Calu3 (cell line): ENCODE data around the gene MTMR1. TPM values are rescaled to one million over a fixed set of nuclear protein-coding genes. Genes with fewer than 3 reads are reported as not detected.

Experiments
- Bru-seq: library from RNA; stranded (reverse); fragments of 400-500 nt; gene quantifications from one replicate; lab custom pipeline; 2021; lab: Mats Ljungman, UMichigan
- BruChase-seq, 2 experiments: library from RNA; stranded (reverse); fragments of 400-500 nt; gene quantifications; one replicate each; lab custom pipeline; 2021; lab: Mats Ljungman, UMichigan
- BruUV-seq: library from RNA; stranded (reverse); fragments of 400-500 nt; replicated peaks from 2 replicates; lab custom pipeline; 2021; lab: Mats Ljungman, UMichigan
- CTCF ChIA-PET: fragments of 300-600 bp; sonication (Branson Sonifier 250); formaldehyde crosslinking; loops from one replicate; lab custom pipeline; 2022; ENCODE audit warnings: antibody characterized with exemption; lab: Charles Lee
- DNase-seq: peaks from one replicate; pipeline ENCODE4 v3.0.0; 2022
- H3K27ac Mint-ChIP-seq: one replicate; pipeline ENCODE4 v1.8.0; 2022; ENCODE audit warnings: mixed read lengths; ENCODE audit not compliant: unreplicated experiment
- H3K27me3 Mint-ChIP-seq: one replicate; pipeline ENCODE4 v1.8.0; 2022; ENCODE audit warnings: mixed read lengths; ENCODE audit not compliant: unreplicated experiment
- H3K36me3 Mint-ChIP-seq: one replicate; pipeline ENCODE4 v1.8.0; 2022; ENCODE audit warnings: mild to moderate bottlenecking, moderate library complexity, mixed read lengths; ENCODE audit not compliant: insufficient read depth, unreplicated experiment
- H3K4me1 Mint-ChIP-seq: one replicate; pipeline ENCODE4 v1.8.0; 2022; ENCODE audit warnings: mild to moderate bottlenecking, low read depth, mixed read lengths; ENCODE audit not compliant: unreplicated experiment
- H3K4me3 Mint-ChIP-seq: one replicate; pipeline ENCODE4 v1.8.0; 2022; ENCODE audit warnings: mild to moderate bottlenecking, low read depth, moderate library complexity, mixed read lengths; ENCODE audit not compliant: unreplicated experiment
- H3K9me3 Mint-ChIP-seq: one replicate; pipeline ENCODE4 v1.8.0; 2022; ENCODE audit warnings: low read depth, mixed read lengths; ENCODE audit not compliant: unreplicated experiment
- intact Hi-C: fragments of 100-400 bp; cut with micrococcal nuclease; formaldehyde crosslinking; loops from one replicate; pipeline ENCODE4 v1.10.0; 2022; ENCODE audit not compliant: unreplicated experiment
- long read RNA-seq: library from polyadenylated mRNA; stranded (forward); transcript quantifications from one replicate; pipeline ENCODE4 v2.0.0, GENCODE V29; 2022
- total RNA-seq: library from RNA; stranded (reverse); gene quantifications from 2 replicates; pipeline ENCODE4 v1.2.3, GENCODE V29; 2022
- TF ChIP-seq, protein P1 (sequence below): fragments of 200-600 bp; IDR thresholded peaks from one replicate; pipeline ENCODE4 v1.8.0; 2022; ENCODE audit warnings: antibody characterized with exemption; ENCODE audit not compliant: unreplicated experiment

Gene MTMR1
- total RNA-seq (40.0 and 49.1 TPM in 2 replicates), Bru-seq, nascent RNA (percentile 86 among the genes with signal in this experiment), BruChase-seq, experiment 1, labeled RNA remaining after a 6-hour chase (percentile 80 among the genes with signal in this experiment), BruChase-seq, experiment 2, labeled RNA remaining after a 2-hour chase (percentile 76 among the genes with signal in this experiment)
- long read RNA-seq, full-length matches to known transcripts: 3 of 30 reads
- long read RNA-seq, partial matches to known transcripts: 21 of 30 reads
- long read RNA-seq, other reads (novel, unspliced or antisense): 6 of 30 reads

DNA sequence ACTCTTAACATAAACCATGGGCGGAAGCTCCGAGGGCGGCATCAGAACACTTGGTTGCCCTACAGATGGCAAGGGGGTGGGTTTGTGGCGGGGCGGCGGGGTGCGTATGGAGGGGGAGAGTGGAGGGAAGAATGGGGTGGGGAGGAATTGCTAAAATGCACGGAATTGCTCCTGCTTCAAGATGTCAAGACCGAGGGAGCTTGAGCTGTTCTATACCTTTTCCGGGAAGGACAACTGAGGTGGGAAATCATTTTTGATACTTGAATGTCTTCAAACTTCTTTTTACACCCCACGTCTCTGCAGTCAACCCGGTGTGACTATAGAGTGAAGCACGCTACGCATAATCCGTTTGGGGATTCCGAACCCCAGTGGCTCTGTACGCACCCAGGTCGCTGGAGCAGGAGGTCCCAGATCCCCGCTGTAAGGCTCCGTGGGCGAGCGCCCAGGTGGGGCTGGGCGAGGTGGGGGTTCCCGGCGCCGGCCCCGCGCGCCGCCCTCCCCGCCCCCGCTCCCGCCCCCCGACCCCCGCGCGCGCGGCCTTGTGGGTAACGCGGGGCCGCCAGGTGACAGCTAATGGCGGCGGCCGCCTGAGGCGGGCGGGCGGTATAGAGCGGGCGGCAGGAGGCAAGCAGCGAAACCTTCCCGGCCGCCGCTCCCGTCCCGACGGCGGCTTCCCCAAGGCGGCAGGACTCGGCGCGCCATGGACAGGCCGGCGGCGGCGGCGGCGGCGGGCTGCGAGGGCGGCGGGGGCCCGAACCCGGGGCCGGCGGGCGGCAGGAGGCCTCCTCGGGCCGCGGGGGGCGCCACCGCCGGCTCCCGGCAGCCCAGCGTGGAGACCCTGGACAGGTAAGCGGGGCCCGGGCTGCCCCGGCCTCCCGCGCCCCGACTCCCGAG lies at the start of gene MTMR1:
MTMR1 (plus strand) TSS at position 566 of the 894 bp plus-strand sequence; CDS start at position 701, 135 bp downstream.
- H3K36me3 Mint-ChIP-seq: peaks cover 30% of the 10 kb centered on the region
- H3K4me3 Mint-ChIP-seq: peak within 1 kb of the TSS; percentile 74

DNA sequence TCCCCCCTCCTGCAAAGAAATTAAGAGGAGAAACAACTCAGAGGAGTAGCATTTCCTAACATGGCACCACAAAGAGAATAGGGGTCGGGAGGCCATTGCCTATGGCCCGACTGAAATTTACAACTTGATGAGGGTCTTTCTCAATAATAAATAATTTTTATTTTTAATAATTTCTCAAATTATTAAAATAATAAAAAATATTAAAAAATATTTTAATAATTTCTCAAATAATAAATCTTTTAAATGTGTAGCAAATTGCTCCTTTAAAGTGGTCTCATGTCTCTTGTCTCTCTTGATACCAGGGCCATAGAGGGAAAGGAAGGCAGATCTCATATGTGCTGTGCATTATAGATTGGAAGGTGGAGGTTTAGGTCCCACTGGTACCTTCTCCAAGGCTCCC lies 49.2 kb upstream of the MTMR1 start:
- no peaks in the 10 kb centered on the region for H3K36me3 Mint-ChIP-seq
- BruUV-seq: no TSS peak
- DNase-seq: no peak
- H3K9me3 Mint-ChIP-seq: no peaks in the 10 kb centered on the region
- TF ChIP-seq, protein P1, sequence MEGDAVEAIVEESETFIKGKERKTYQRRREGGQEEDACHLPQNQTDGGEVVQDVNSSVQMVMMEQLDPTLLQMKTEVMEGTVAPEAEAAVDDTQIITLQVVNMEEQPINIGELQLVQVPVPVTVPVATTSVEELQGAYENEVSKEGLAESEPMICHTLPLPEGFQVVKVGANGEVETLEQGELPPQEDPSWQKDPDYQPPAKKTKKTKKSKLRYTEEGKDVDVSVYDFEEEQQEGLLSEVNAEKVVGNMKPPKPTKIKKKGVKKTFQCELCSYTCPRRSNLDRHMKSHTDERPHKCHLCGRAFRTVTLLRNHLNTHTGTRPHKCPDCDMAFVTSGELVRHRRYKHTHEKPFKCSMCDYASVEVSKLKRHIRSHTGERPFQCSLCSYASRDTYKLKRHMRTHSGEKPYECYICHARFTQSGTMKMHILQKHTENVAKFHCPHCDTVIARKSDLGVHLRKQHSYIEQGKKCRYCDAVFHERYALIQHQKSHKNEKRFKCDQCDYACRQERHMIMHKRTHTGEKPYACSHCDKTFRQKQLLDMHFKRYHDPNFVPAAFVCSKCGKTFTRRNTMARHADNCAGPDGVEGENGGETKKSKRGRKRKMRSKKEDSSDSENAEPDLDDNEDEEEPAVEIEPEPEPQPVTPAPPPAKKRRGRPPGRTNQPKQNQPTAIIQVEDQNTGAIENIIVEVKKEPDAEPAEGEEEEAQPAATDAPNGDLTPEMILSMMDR: no peak
- no peaks in the 10 kb centered on the region for H3K4me1 Mint-ChIP-seq
- intact Hi-C loops: no loop called here
- no peak overlapping the region for H3K27ac Mint-ChIP-seq
- CTCF ChIA-PET: no interaction called here
- no peak overlapping the region for H3K4me3 Mint-ChIP-seq
- H3K27me3 Mint-ChIP-seq: no peaks in the 10 kb centered on the region

More for the DNA sequence above, at the start of gene MTMR1:
- H3K9me3 Mint-ChIP-seq: peaks cover 5% of the 10 kb centered on the region
- intact Hi-C loops: no loop called here
- TF ChIP-seq, protein P1: no peak
- peak within 1 kb of the TSS; percentile 86 for H3K27ac Mint-ChIP-seq
- BruUV-seq: no TSS peak
- H3K27me3 Mint-ChIP-seq: no peaks in the 10 kb centered on the region
- DNase-seq: peak; percentile 49
- H3K4me1 Mint-ChIP-seq: peaks cover 42% of the 10 kb centered on the region
- CTCF ChIA-PET: interaction anchor here (0.6 kb wide), 1 partner anchor 65 kb away, joined by 5 read pairs; no protein-coding TSS in a partner anchor

DNA sequence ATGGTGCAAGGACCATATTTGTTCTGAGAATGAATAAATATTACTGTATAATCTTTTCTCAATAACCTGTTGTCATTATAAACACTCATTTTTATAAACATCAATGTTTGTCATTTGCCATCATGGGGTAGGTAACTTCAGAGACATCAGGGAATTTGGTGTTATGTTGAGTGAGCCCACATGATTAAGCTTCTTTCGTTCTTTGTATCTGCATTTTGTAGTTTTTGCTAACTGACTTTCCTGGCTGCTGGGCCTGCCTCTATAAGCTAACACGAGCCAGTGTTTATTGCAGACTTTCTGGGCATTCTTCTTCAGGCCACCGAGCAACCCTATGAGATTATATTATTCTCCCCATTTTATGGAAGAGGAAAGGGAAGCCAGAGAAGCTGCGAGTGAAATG lies 48.8 kb upstream of the MTMR1 start:
- Mint-ChIP-seq H3K4me3 (no peak overlapping the region), H3K9me3 (no peaks in the 10 kb centered on the region), H3K4me1 (no peaks in the 10 kb centered on the region), H3K27ac (no peak overlapping the region), H3K36me3 (no peaks in the 10 kb centered on the region), H3K27me3 (no peaks in the 10 kb centered on the region)
- DNase-seq: no peak
- intact Hi-C loops: no loop called here
- TF ChIP-seq, protein P1: no peak
- CTCF ChIA-PET: no interaction called here
- no TSS peak for BruUV-seq

DNA sequence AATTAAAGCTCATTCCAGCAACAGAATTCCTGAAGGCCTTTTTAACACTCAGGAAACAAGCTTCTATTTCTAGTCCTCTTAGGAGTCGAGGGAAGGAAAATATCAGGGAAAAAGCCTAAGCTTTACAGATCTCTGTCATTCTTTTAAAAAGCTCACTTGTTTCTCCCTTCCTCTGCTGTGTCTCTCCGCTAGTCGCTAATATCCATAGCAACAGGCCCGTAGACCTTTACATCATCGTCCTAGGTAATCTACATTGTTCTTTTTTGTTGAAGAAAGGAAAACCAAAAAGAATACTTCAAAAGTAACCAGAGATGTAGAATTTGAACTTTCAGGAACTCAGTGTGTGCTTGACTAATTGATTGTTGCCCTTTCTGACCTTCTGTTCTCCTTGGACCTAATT lies 45.9 kb upstream of the MTMR1 start:
- Mint-ChIP-seq H3K4me1 (no peaks in the 10 kb centered on the region), H3K4me3 (no peak overlapping the region), H3K9me3 (no peaks in the 10 kb centered on the region), H3K36me3 (no peaks in the 10 kb centered on the region), H3K27ac (no peak overlapping the region), H3K27me3 (no peaks in the 10 kb centered on the region)
- intact Hi-C loops: no loop called here
- no peak for DNase-seq
- BruUV-seq: no TSS peak
- CTCF ChIA-PET: no interaction called here
- TF ChIP-seq, protein P1: no peak
